KMS-11 (cell line): Measurements from ENCODE around the gene URB1.

Experiments
- H2AFZ ChIP-seq: fragments of 200-600 bp; sonication (generic); 2 replicates; pipeline ENCODE4 v1.6.1; 2016; ENCODE audit warnings: antibody characterized with exemption, mixed run types, low read depth
- H3K27ac ChIP-seq: fragments of 200-600 bp; sonication (generic); 2 replicates; pipeline ENCODE4 v1.6.1; 2016; ENCODE audit warnings: mild to moderate bottlenecking, mixed run types
- H3K27me3 ChIP-seq: fragments of 200-600 bp; sonication (generic); 2 replicates; pipeline ENCODE4 v1.6.1; 2017; ENCODE audit warnings: mild to moderate bottlenecking, low read depth, mixed run types, moderate library complexity; ENCODE audit not compliant: insufficient read depth
- H3K36me3 ChIP-seq: fragments of 200-600 bp; sonication (generic); 2 replicates; pipeline ENCODE4 v1.6.1; 2017; ENCODE audit warnings: mild to moderate bottlenecking, mixed run types; ENCODE audit not compliant: insufficient read depth
- H3K4me1 ChIP-seq: fragments of 200-600 bp; sonication (generic); 2 replicates; pipeline ENCODE4 v1.6.1; 2016; ENCODE audit warnings: mild to moderate bottlenecking, low read depth, mixed run types; ENCODE audit not compliant: poor library complexity, severe bottlenecking
- H3K4me2 ChIP-seq: fragments of 200-600 bp; sonication (generic); 2 replicates; pipeline ENCODE4 v1.7.0; 2016; ENCODE audit warnings: mild to moderate bottlenecking, mixed run types
- H3K4me3 ChIP-seq: fragments of 200-600 bp; sonication (generic); IDR thresholded peaks from 2 replicates; pipeline ENCODE4 v1.6.1; 2017; ENCODE audit warnings: low read depth, low read length, mixed read lengths; ENCODE audit not compliant: insufficient read depth
- H3K79me2 ChIP-seq: fragments of 200-600 bp; sonication (generic); 2 replicates; pipeline ENCODE4 v1.6.1; 2016; ENCODE audit warnings: low read depth, mixed run types; ENCODE audit not compliant: insufficient read depth
- H3K9ac ChIP-seq: fragments of 200-600 bp; sonication (generic); 2 replicates; pipeline ENCODE4 v1.6.1; 2016; ENCODE audit warnings: mild to moderate bottlenecking, mixed run types
- H4K20me1 ChIP-seq: fragments of 200-600 bp; sonication (generic); 2 replicates; pipeline ENCODE4 v1.6.1; 2016; ENCODE audit warnings: mild to moderate bottlenecking, mixed run types; ENCODE audit not compliant: insufficient read depth
- CTCF ChIP-seq: fragments of 200-600 bp; sonication (generic); conservative IDR thresholded peaks from 2 replicates; pipeline ENCODE4 v1.6.1; 2017; ENCODE audit warnings: low read depth, mild to moderate bottlenecking, antibody characterized with exemption, low read length, moderate library complexity, mixed read lengths

Gene URB1

GRCh38 chr21:32348604-32349332 is 44.0 kb downstream of the URB1 start:
- Histone ChIP-seq H3K4me1 (no peaks in the 10 kb centered on the region), H3K9ac (no peak overlapping the region), H3K4me3 (no peak overlapping the region), H3K4me2 (no peak overlapping the region), H4K20me1 (no peaks in the 10 kb centered on the region), H2AFZ (no peak overlapping the region), H3K27ac (no peak overlapping the region), H3K27me3 (no peaks in the 10 kb centered on the region), H3K79me2 (no peaks in the 10 kb centered on the region; the same call in 1 of the 2 replicates), H3K36me3 (peaks cover 71% of the 10 kb centered on the region; the same call in 1 of the 2 replicates)
- no peak for TF ChIP-seq CTCF

- no peak for TF ChIP-seq CTCF
- Histone ChIP-seq H3K4me1 (no peaks in the 10 kb centered on the region), H4K20me1 (no peaks in the 10 kb centered on the region), H3K4me2 (no peak overlapping the region), H3K9ac (no peak overlapping the region), H3K4me3 (no peak overlapping the region), H3K27ac (no peak overlapping the region), H3K27me3 (no peaks in the 10 kb centered on the region), H2AFZ (no peak overlapping the region), H3K79me2 (no peaks in the 10 kb centered on the region; the same call in 1 of the 2 replicates), H3K36me3 (peaks cover 66% of the 10 kb centered on the region)
Measured at GRCh38 chr21:32347977-32348376, 44.8 kb downstream of the URB1 start.

GRCh38 chr21:32347351-32347750 is 45.5 kb downstream of the URB1 start:
- Histone ChIP-seq H3K9ac (no peak overlapping the region), H3K4me2 (no peak overlapping the region), H2AFZ (no peak overlapping the region), H3K27ac (no peak overlapping the region), H3K36me3 (peaks cover 69% of the 10 kb centered on the region), H3K27me3 (no peaks in the 10 kb centered on the region), H3K79me2 (no peaks in the 10 kb centered on the region; the same call in 1 of the 2 replicates), H3K4me1 (no peaks in the 10 kb centered on the region), H3K4me3 (no peak overlapping the region), H4K20me1 (no peaks in the 10 kb centered on the region)
- no peak for TF ChIP-seq CTCF

DNA sequence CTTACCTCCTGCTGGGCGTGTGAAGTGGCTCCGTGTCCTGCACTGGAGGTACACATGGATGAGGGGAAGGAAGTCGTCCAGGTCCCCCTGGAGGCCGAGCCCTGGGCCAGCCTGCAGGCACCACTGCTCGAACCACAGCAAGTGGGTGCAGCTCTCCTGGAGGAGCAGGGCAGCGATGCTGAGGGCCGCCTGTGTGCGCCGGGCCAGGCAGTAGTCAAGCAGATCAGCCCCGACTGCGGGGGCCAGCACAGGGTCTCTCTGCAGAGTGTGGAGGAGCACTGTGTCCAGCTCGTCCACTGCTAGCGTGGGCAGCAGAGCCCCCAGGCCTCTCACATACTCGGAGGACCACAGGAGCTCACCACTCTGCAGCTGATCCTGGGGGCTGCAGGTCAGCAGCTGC is 45.9 kb downstream of the URB1 start:
- no peaks in the 10 kb centered on the region for H3K27me3 ChIP-seq
- no peaks in the 10 kb centered on the region; the same call in 1 of the 2 replicates for H3K79me2 ChIP-seq
- H3K4me2 ChIP-seq, result no peak overlapping the region
- H2AFZ ChIP-seq, result no peak overlapping the region
- no peak overlapping the region for H3K27ac ChIP-seq
- H3K9ac ChIP-seq, result no peak overlapping the region
- no peaks in the 10 kb centered on the region for H3K4me1 ChIP-seq
- no peak overlapping the region for H3K4me3 ChIP-seq
- H4K20me1 ChIP-seq, result no peaks in the 10 kb centered on the region
- no peak for TF ChIP-seq CTCF
- H3K36me3 ChIP-seq, result peaks cover 72% of the 10 kb centered on the region
